ENCODE results near the gene TPRN. TPM values are rescaled to one million over a fixed set of nuclear protein-coding genes. Genes with fewer than 3 reads are reported as not detected.
A peak's percentile ranks its signal among the peaks of the same experiment; 100 is the strongest.

The TPRN gene
- total and polyA plus RNA-seq, 9 of the 15 experiments (the other 6 are each of a cell fraction or from before 2014, with no cell fraction given) = 0.31 to 31.9 (median 4.4) TPM

DNA sequence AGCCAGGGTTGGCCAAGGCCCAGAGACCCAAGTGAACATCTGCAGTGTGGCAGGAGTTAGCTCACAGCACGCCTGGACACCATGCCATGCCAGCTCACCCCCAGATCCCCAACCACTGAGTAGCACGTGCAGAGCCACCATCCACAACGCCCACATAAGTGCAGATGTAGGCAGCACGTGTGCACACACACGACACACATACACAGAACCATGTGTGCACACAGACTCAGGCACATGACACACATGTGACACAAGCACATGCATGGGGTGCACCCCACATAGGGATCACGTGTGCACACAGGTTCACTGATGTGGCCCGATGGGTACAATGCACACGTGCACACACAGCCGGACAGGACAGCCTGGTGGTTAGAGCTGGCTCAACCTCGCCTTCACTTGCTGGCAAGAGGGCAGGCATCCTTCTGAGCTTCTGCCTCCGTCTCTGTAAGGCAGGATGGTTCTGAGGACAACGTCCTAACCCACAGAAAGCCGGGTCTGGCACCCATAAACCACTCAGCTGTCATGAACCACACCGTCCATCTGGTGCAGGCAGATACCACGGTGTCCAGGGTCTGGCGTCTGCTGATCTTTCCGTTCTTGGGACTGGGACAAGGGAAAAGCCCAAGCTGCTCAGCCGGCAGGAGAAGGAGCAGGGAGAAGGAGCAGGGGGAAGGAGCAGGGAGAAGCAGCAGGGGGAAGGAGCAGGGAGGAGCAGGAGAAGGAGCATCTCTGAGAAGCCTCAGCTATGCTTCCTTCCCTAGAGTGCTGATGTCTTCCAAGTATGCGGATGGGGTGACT lies 42.7 kb downstream of the TPRN start (continued):
- TF ChIP-seq RB1 (IDR thresholded peaks at IDR 0.05; ENCODE audit: low read depth) (no peak), ZNF764 (CRISPR knock-in tag; IDR thresholded peaks at IDR 0.05; ENCODE audit: low read depth) (no peak), MCM2 (IDR thresholded peaks at IDR 0.05; ENCODE audit: low read depth) (no peak), MEF2A (IDR thresholded peaks at IDR 0.05; ENCODE audit: control insufficient read depth, low read depth, low read length) (no peak), NFIX (CRISPR knock-in tag; IDR thresholded peaks at IDR 0.05; ENCODE audit: low read depth) (no peak), KLF13 (tag; IDR thresholded peaks at IDR 0.05; ENCODE audit: borderline replicate concordance, low read depth) (no peak), NEUROD1 (IDR thresholded peaks at IDR 0.05; ENCODE audit: borderline replicate concordance, low read depth, low read length, partially characterized antibody) (peak; percentile 32), BRD9 (IDR thresholded peaks at IDR 0.05; ENCODE audit: low read depth, partially characterized antibody) (no peak), RBM34 (IDR thresholded peaks at IDR 0.05; ENCODE audit: borderline replicate concordance, insufficient read depth, low read length) (no peak), ZNF263 (CRISPR knock-in tag; IDR thresholded peaks at IDR 0.05; ENCODE audit: borderline replicate concordance) (peak; percentile 67), ZNF23 (CRISPR knock-in tag; IDR thresholded peaks at IDR 0.05) (no peak), CCNT2 (IDR thresholded peaks at IDR 0.05; ENCODE audit: borderline replicate concordance, extremely low read depth, insufficient read length, low read depth, low read length) (no peak), SIN3A (IDR thresholded peaks at IDR 0.05; ENCODE audit: borderline replicate concordance in 2 of 2, control insufficient read depth in 1 of 2, low read depth in 2 of 2, low read length in 2 of 2) (0 out of 4 replicates have a peak, but pooled peaks of 1 of the 2 experiments have one; percentile 5), PHF21A (IDR thresholded peaks at IDR 0.05; ENCODE audit: borderline replicate concordance, low read depth) (no peak), EWSR1 (IDR thresholded peaks at IDR 0.05; ENCODE audit: borderline replicate concordance, low read depth, partially characterized antibody) (no peak), EP300 (IDR thresholded peaks at IDR 0.05; ENCODE audit: low read length) (peak; percentile 13; the same call in 1 of the 2 replicates), CCAR2 (IDR thresholded peaks at IDR 0.05; ENCODE audit: low read depth, low read length) (no peak), RBM22 (IDR thresholded peaks at IDR 0.05; ENCODE audit: low read depth, low read length, poor library complexity, severe bottlenecking) (no peak), KLF1 (tag; IDR thresholded peaks at IDR 0.05) (no peak)
- TF ChIP-seq, protein P1, sequence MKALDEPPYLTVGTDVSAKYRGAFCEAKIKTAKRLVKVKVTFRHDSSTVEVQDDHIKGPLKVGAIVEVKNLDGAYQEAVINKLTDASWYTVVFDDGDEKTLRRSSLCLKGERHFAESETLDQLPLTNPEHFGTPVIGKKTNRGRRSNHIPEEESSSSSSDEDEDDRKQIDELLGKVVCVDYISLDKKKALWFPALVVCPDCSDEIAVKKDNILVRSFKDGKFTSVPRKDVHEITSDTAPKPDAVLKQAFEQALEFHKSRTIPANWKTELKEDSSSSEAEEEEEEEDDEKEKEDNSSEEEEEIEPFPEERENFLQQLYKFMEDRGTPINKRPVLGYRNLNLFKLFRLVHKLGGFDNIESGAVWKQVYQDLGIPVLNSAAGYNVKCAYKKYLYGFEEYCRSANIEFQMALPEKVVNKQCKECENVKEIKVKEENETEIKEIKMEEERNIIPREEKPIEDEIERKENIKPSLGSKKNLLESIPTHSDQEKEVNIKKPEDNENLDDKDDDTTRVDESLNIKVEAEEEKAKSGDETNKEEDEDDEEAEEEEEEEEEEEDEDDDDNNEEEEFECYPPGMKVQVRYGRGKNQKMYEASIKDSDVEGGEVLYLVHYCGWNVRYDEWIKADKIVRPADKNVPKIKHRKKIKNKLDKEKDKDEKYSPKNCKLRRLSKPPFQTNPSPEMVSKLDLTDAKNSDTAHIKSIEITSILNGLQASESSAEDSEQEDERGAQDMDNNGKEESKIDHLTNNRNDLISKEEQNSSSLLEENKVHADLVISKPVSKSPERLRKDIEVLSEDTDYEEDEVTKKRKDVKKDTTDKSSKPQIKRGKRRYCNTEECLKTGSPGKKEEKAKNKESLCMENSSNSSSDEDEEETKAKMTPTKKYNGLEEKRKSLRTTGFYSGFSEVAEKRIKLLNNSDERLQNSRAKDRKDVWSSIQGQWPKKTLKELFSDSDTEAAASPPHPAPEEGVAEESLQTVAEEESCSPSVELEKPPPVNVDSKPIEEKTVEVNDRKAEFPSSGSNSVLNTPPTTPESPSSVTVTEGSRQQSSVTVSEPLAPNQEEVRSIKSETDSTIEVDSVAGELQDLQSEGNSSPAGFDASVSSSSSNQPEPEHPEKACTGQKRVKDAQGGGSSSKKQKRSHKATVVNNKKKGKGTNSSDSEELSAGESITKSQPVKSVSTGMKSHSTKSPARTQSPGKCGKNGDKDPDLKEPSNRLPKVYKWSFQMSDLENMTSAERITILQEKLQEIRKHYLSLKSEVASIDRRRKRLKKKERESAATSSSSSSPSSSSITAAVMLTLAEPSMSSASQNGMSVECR (CRISPR knock-in tag; IDR thresholded peaks at IDR 0.05) = peak; percentile 46; the same call in 1 of the 2 replicates
- TF ChIP-seq, protein P2, sequence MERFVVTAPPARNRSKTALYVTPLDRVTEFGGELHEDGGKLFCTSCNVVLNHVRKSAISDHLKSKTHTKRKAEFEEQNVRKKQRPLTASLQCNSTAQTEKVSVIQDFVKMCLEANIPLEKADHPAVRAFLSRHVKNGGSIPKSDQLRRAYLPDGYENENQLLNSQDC (CRISPR knock-in tag; IDR thresholded peaks at IDR 0.05) = no peak
- TF ChIP-seq, protein P3, sequence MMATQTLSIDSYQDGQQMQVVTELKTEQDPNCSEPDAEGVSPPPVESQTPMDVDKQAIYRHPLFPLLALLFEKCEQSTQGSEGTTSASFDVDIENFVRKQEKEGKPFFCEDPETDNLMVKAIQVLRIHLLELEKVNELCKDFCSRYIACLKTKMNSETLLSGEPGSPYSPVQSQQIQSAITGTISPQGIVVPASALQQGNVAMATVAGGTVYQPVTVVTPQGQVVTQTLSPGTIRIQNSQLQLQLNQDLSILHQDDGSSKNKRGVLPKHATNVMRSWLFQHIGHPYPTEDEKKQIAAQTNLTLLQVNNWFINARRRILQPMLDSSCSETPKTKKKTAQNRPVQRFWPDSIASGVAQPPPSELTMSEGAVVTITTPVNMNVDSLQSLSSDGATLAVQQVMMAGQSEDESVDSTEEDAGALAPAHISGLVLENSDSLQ (IDR thresholded peaks at IDR 0.05) = peak; percentile 44; the same call in 1 of the 2 replicates
